ENCODE results near the gene PARG.
"Not testable (repeated sequence)": the region's sequence is repeated elsewhere in the genome, so short reads cannot be mapped to it uniquely, and the experiment has no call there.

PARG gene

DNA sequence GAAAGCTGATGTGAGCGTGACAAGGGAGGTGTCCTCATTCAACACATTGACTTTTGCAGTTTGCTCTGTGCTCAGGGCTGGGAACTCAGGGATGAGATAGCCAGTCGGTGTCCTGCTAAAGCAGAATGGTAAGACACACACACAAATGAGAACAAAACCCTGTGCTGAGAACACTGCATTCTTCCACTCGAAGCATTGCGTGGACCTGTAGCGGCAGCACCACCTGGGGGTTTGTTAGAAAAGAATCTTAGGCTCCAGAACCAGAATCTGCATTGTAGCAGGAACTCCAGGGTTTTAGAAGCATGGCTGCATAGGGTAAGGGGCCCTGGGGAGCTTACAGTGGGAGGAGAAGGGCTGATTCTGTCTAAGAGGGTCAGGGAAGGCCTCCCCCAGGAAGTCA is 158.2 kb downstream of the PARG start:
- H3K27me3 ChIP-seq (ENCODE audit: control insufficient read depth in 1 of 2, insufficient read depth in 2 of 2, low read length in 2 of 2), result no peaks in the 10 kb centered on the region
- H3K9ac ChIP-seq (ENCODE audit: low read depth in 1 of 2, low read length in 2 of 2), result no peak overlapping the region
- no peaks in the 10 kb centered on the region for H3K4me1 ChIP-seq (ENCODE audit: control insufficient read depth in 1 of 2, insufficient read depth in 2 of 2, low read length in 2 of 2)
- no peaks in the 10 kb centered on the region for H3K9me3 ChIP-seq (ENCODE audit: control insufficient read depth in 1 of 2, low read length in 2 of 2)
- H3K27ac ChIP-seq (ENCODE audit: low read depth, low read length), result no peak overlapping the region
- no peaks in the 10 kb centered on the region for H3K36me3 ChIP-seq (ENCODE audit: control insufficient read depth in 1 of 2, insufficient read depth in 2 of 2, low read length in 2 of 2)
- no peak overlapping the region for H3K4me3 ChIP-seq (ENCODE audit: low read depth in 1 of 2, low read length in 2 of 2)

DNA sequence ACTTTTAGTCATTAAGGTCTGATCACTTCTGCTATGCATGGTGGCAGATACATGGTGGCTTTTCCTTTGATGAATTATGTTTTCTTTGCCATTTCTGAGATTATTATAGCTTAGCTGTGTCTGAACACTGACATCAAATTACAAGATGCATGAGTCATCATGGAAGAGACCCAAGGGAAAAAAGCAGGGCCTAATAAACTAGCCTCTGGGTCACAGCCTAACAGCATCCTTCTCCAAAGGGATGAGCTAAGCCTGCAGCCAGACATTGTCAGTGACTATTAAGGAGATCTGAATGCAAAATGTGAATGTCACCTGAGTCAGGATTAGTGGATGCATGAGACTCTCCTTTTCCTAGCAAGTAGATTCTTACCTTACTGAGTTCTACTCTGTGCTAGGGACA is 160.6 kb downstream of the PARG start:
- Histone ChIP-seq H3K27me3 (ENCODE audit: control insufficient read depth in 1 of 2, insufficient read depth in 2 of 2, low read length in 2 of 2) (no peaks in the 10 kb centered on the region), H3K9me3 (ENCODE audit: control insufficient read depth in 1 of 2, low read length in 2 of 2) (no peaks in the 10 kb centered on the region), H3K4me3 (ENCODE audit: low read depth in 1 of 2, low read length in 2 of 2) (no peak overlapping the region), H3K36me3 (ENCODE audit: control insufficient read depth in 1 of 2, insufficient read depth in 2 of 2, low read length in 2 of 2) (no peaks in the 10 kb centered on the region), H3K9ac (ENCODE audit: low read depth in 1 of 2, low read length in 2 of 2) (no peak overlapping the region), H3K4me1 (ENCODE audit: control insufficient read depth in 1 of 2, insufficient read depth in 2 of 2, low read length in 2 of 2) (no peaks in the 10 kb centered on the region), H3K27ac (ENCODE audit: low read depth, low read length) (no peak overlapping the region)

DNA sequence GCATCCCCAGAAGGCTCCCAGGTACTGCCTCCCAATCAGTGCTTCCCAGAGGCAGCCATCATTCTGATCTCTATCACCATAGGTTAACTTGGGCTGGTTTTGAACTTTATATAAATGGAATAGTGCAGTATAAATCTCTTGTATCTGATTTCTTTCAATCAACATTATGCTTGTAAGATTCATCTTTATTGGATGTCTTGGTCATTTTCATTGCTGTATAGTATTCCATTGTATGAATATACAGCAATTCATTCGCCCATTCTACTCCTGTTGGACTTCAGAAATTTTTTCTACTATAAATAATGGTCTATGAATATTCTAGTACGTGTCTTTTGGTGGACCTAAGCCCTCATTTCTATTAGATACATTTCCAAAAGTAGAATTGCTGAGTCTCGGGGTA is 163.6 kb downstream of the PARG start:
- Histone ChIP-seq H3K27ac (ENCODE audit: low read depth, low read length) (no peak overlapping the region), H3K36me3 (ENCODE audit: control insufficient read depth in 1 of 2, insufficient read depth in 2 of 2, low read length in 2 of 2) (no peaks in the 10 kb centered on the region), H3K4me1 (ENCODE audit: control insufficient read depth in 1 of 2, insufficient read depth in 2 of 2, low read length in 2 of 2) (no peaks in the 10 kb centered on the region), H3K27me3 (ENCODE audit: control insufficient read depth in 1 of 2, insufficient read depth in 2 of 2, low read length in 2 of 2) (no peaks in the 10 kb centered on the region), H3K9me3 (ENCODE audit: control insufficient read depth in 1 of 2, low read length in 2 of 2) (no peaks in the 10 kb centered on the region), H3K4me3 (ENCODE audit: low read depth in 1 of 2, low read length in 2 of 2) (no peak overlapping the region), H3K9ac (ENCODE audit: low read depth in 1 of 2, low read length in 2 of 2) (no peak overlapping the region)

DNA sequence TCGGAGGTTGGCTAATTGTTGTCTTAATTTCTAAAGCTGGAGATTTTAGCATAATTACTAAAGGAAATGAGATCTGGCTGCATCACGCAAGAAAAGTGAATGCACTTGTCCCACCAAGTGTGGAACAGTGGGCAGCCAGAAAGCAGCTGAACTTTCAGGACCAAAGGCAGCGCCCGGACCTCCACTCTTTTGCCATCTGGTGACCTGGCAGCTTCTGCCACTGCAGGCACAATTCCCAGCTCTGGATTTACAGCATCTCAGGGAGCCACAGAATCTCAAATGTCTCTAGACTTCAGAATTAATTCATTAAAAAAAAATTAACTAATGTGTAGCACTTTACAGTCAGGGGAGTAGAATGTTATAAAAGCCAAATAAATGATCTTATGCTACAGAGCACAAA is 165.0 kb downstream of the PARG start:
- H3K9ac ChIP-seq (ENCODE audit: low read depth in 1 of 2, low read length in 2 of 2), result no peak overlapping the region
- no peak overlapping the region for H3K27ac ChIP-seq (ENCODE audit: low read depth, low read length)
- no peak overlapping the region for H3K4me3 ChIP-seq (ENCODE audit: low read depth in 1 of 2, low read length in 2 of 2)
- H3K36me3 ChIP-seq (ENCODE audit: control insufficient read depth in 1 of 2, insufficient read depth in 2 of 2, low read length in 2 of 2), result no peaks in the 10 kb centered on the region
- no peaks in the 10 kb centered on the region for H3K27me3 ChIP-seq (ENCODE audit: control insufficient read depth in 1 of 2, insufficient read depth in 2 of 2, low read length in 2 of 2)
- no peaks in the 10 kb centered on the region for H3K4me1 ChIP-seq (ENCODE audit: control insufficient read depth in 1 of 2, insufficient read depth in 2 of 2, low read length in 2 of 2)
- no peaks in the 10 kb centered on the region for H3K9me3 ChIP-seq (ENCODE audit: control insufficient read depth in 1 of 2, low read length in 2 of 2)

DNA sequence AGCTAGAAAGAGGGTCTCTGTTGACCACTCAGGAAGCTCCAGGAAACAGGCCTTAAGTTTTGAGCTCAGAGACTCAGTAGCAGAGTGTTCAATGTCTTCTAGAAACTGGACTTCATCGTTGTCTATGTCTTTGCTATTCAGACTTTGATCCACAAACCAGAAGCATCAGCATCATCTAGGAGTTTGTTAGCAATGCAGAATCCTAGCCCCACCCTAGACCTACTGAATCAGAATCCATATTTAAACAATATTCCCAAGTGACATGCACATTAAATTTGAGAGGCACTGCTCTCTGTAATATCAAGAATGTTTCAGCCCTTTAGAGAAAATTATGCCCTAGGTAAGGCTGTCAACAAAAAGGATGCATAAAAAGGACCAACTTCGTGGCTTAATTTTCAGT is 166.8 kb downstream of the PARG start:
- Histone ChIP-seq H3K36me3 (ENCODE audit: control insufficient read depth in 1 of 2, insufficient read depth in 2 of 2, low read length in 2 of 2) (no peaks in the 10 kb centered on the region), H3K27ac (ENCODE audit: low read depth, low read length) (no peak overlapping the region), H3K27me3 (ENCODE audit: control insufficient read depth in 1 of 2, insufficient read depth in 2 of 2, low read length in 2 of 2) (peaks cover 0 to 3% of the 10 kb centered on the region in 2 donors), H3K4me3 (ENCODE audit: low read depth in 1 of 2, low read length in 2 of 2) (no peak overlapping the region), H3K9me3 (ENCODE audit: control insufficient read depth in 1 of 2, low read length in 2 of 2) (no peaks in the 10 kb centered on the region), H3K9ac (ENCODE audit: low read depth in 1 of 2, low read length in 2 of 2) (no peak overlapping the region), H3K4me1 (ENCODE audit: control insufficient read depth in 1 of 2, insufficient read depth in 2 of 2, low read length in 2 of 2) (no peaks in the 10 kb centered on the region)

DNA sequence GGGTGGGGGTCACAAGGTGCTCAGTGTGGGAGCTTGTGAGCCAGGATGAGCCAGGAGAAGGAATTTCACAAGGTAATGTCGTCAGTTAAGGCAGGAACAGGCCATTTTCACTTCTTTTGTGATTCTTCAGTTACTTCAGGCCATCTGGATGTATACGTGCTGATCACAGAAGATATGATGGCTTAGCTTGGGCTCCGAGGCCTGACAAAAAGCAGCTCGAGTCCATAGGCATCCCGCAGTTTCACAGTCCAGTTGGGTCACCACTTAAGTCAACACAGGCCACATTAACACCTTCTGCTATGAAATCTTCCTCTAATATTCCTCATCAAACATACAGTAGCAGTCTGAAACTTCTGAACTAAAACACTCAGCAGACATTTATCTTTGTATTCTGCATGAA is 168.9 kb downstream of the PARG start:
- H3K27ac ChIP-seq (ENCODE audit: low read depth, low read length); H3K27me3 ChIP-seq (ENCODE audit: control insufficient read depth in 1 of 2, insufficient read depth in 2 of 2, low read length in 2 of 2); H3K36me3 ChIP-seq (ENCODE audit: control insufficient read depth in 1 of 2, insufficient read depth in 2 of 2, low read length in 2 of 2); H3K9me3 ChIP-seq (ENCODE audit: control insufficient read depth in 1 of 2, low read length in 2 of 2); H3K9ac ChIP-seq (ENCODE audit: low read depth in 1 of 2, low read length in 2 of 2); H3K4me3 ChIP-seq (ENCODE audit: low read depth in 1 of 2, low read length in 2 of 2); H3K4me1 ChIP-seq (ENCODE audit: control insufficient read depth in 1 of 2, insufficient read depth in 2 of 2, low read length in 2 of 2): not testable (repeated sequence)

DNA sequence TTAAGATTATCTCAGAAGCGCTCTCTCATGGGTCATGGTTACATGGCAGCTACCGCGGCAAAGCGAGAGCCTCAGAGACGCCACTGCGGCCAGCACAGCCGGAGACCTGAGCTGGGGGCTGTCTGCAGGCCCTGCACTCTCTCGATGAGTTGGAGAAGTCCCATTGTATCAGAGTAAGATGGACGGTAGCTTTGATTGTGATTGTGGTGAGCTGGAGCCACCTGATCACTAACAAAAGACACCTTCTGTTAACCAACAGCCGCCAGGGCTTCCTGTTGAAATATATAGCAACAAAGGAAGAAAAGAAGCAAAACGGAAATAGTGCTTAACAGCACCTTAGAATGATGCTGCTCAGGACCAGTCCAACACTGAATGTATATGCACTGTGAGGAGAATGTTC is 170.8 kb downstream of the PARG start:
- H3K9ac ChIP-seq (ENCODE audit: low read depth in 1 of 2, low read length in 2 of 2); H3K4me3 ChIP-seq (ENCODE audit: low read depth in 1 of 2, low read length in 2 of 2); H3K9me3 ChIP-seq (ENCODE audit: control insufficient read depth in 1 of 2, low read length in 2 of 2); H3K36me3 ChIP-seq (ENCODE audit: control insufficient read depth in 1 of 2, insufficient read depth in 2 of 2, low read length in 2 of 2); H3K27ac ChIP-seq (ENCODE audit: low read depth, low read length); H3K4me1 ChIP-seq (ENCODE audit: control insufficient read depth in 1 of 2, insufficient read depth in 2 of 2, low read length in 2 of 2): not testable (repeated sequence)
- H3K27me3 ChIP-seq (ENCODE audit: control insufficient read depth in 1 of 2, insufficient read depth in 2 of 2, low read length in 2 of 2), result peaks cover 12 to 14% of the 10 kb centered on the region in 2 donors

DNA sequence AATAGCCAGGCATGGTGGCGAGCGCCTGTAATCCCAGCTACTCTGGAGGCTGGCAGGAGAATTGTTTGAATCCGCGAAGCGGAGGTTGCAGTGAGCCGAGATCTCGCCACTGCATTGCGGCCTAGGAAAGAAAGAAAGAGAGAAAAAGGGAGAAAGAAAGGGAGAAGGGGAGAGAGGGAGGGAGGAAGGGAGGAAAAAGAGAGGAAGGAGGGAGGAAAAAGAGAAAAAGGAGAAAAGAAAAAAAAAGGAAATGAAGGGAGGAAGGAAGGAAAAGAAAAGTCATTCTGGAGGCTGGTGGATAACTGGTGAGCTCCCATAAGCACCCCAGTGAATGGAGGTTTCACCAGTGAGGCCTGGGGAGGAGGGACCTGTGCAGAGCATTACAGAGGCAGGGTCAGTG is 172.1 kb downstream of the PARG start:
- Histone ChIP-seq H3K27me3 (ENCODE audit: control insufficient read depth in 1 of 2, insufficient read depth in 2 of 2, low read length in 2 of 2) (peaks cover 12 to 14% of the 10 kb centered on the region in 2 donors), H3K27ac (ENCODE audit: low read depth, low read length) (no peak overlapping the region), H3K4me1 (ENCODE audit: control insufficient read depth in 1 of 2, insufficient read depth in 2 of 2, low read length in 2 of 2) (no peaks in the 10 kb centered on the region)

DNA sequence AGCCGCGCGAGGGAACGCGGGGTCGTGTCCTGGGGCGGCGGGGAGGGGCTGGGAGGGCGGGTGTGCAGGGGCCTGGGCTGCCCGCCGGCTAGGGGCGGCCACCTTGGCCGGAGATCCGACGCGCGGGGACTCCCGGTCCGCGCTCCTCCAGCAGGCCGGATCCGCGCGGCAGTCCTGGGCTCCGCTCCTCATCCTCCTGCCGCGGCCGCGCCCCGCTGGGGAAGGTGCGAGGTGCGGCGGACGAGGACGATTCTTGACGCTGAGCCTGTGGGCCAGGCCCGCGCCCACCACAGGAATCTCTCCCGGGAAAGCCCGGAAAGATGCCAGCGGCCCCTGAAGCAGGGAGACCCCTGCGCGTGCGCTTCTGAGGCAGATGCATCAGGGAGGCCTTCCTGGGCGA is 173.1 kb downstream of the PARG start:
- Histone ChIP-seq H3K36me3 (ENCODE audit: control insufficient read depth in 1 of 2, insufficient read depth in 2 of 2, low read length in 2 of 2) (no peaks in the 10 kb centered on the region), H3K9me3 (ENCODE audit: control insufficient read depth in 1 of 2, low read length in 2 of 2) (no peaks in the 10 kb centered on the region), H3K9ac (ENCODE audit: low read depth in 1 of 2, low read length in 2 of 2) (no peak overlapping the region), H3K27me3 (ENCODE audit: control insufficient read depth in 1 of 2, insufficient read depth in 2 of 2, low read length in 2 of 2) (peaks cover 12 to 14% of the 10 kb centered on the region in 2 donors), H3K4me1 (ENCODE audit: control insufficient read depth in 1 of 2, insufficient read depth in 2 of 2, low read length in 2 of 2) (no peaks in the 10 kb centered on the region), H3K27ac (ENCODE audit: low read depth, low read length) (no peak overlapping the region), H3K4me3 (ENCODE audit: low read depth in 1 of 2, low read length in 2 of 2) (no peak overlapping the region)

More for the DNA sequence above, 172.1 kb downstream of the PARG start:
- no peak overlapping the region for H3K4me3 ChIP-seq (ENCODE audit: low read depth in 1 of 2, low read length in 2 of 2)
- H3K36me3 ChIP-seq (ENCODE audit: control insufficient read depth in 1 of 2, insufficient read depth in 2 of 2, low read length in 2 of 2), result no peaks in the 10 kb centered on the region
- no peak overlapping the region for H3K9ac ChIP-seq (ENCODE audit: low read depth in 1 of 2, low read length in 2 of 2)
- no peaks in the 10 kb centered on the region for H3K9me3 ChIP-seq (ENCODE audit: control insufficient read depth in 1 of 2, low read length in 2 of 2)

DNA sequence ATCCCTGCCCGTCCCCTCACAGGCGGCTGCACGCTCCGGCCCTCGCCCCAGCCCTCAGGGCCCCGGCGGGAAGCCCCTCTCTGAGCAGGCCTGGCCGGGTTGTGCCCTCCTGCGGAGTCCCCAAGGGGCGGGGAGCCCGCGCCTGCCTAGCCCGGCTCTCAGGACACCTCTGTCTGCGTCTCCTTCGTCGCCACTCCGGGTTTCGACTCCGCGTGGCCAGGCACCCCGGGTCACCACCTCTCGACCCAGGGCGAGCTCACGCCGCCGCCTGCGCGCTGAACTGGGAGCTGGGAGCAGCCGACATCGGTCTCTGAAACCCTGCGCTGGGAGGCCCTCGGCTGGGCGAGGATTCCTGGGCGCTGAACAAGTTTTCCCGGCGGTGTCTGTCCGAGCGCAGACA is 173.5 kb downstream of the PARG start:
- Histone ChIP-seq H3K9me3 (ENCODE audit: control insufficient read depth in 1 of 2, low read length in 2 of 2) (no peaks in the 10 kb centered on the region), H3K36me3 (ENCODE audit: control insufficient read depth in 1 of 2, insufficient read depth in 2 of 2, low read length in 2 of 2) (no peaks in the 10 kb centered on the region), H3K9ac (ENCODE audit: low read depth in 1 of 2, low read length in 2 of 2) (no peak overlapping the region), H3K27ac (ENCODE audit: low read depth, low read length) (no peak overlapping the region), H3K27me3 (ENCODE audit: control insufficient read depth in 1 of 2, insufficient read depth in 2 of 2, low read length in 2 of 2) (peaks cover 12 to 14% of the 10 kb centered on the region in 2 donors), H3K4me3 (ENCODE audit: low read depth in 1 of 2, low read length in 2 of 2) (no peak overlapping the region), H3K4me1 (ENCODE audit: control insufficient read depth in 1 of 2, insufficient read depth in 2 of 2, low read length in 2 of 2) (no peaks in the 10 kb centered on the region)

Data from duodenal mucosa (tissue), 2 donors.